Mesendoderm (in vitro differentiated cells): Measurements from ENCODE around the gene SCYGR3.

Experiments
- DNase-seq: peaks from one replicate; pipeline ENCODE4 v3.0.0; 2013
- H2AK5ac ChIP-seq: 2 replicates; pipeline ENCODE4 v1.6.1; 2013; ENCODE audit warnings: low read length, inconsistent platforms
- H2BK120ac ChIP-seq: 2 replicates; pipeline ENCODE4 v1.6.1; 2013; ENCODE audit warnings: low read depth, mild to moderate bottlenecking, low read length, moderate library complexity, mixed read lengths
- H2BK15ac ChIP-seq: replicated peaks from 2 replicates; pipeline ENCODE4 v1.6.1; 2013; ENCODE audit warnings: low read depth, mild to moderate bottlenecking, moderate library complexity
- H2BK5ac ChIP-seq: 2 replicates; pipeline ENCODE4 v1.6.1; 2013; ENCODE audit warnings: low read length, inconsistent platforms
- H3K18ac ChIP-seq: 2 replicates; pipeline ENCODE4 v1.6.1; 2013; ENCODE audit warnings: mild to moderate bottlenecking, low read length, mixed read lengths
- H3K23ac ChIP-seq: one replicate; pipeline ENCODE4 v1.6.1; 2013; ENCODE audit warnings: low read length
- H3K27ac ChIP-seq: 2 replicates; pipeline ENCODE4 v1.5.1; 2013; ENCODE audit warnings: low read depth, mild to moderate bottlenecking, inconsistent platforms, low read length, moderate library complexity
- H3K27me3 ChIP-seq: 2 replicates; pipeline ENCODE4 v1.6.1; 2013; ENCODE audit warnings: low read length, control low read depth, mild to moderate bottlenecking, inconsistent platforms; ENCODE audit not compliant: insufficient read depth, poor library complexity
- H3K36me3 ChIP-seq: 2 replicates; pipeline ENCODE4 v1.6.1; 2013; ENCODE audit warnings: low read length, inconsistent platforms; ENCODE audit not compliant: control insufficient read depth, insufficient read depth
- H3K4ac ChIP-seq: one replicate; pipeline ENCODE4 v1.6.1; 2013; ENCODE audit warnings: low read depth, mild to moderate bottlenecking, low read length, moderate library complexity
- H3K4me1 ChIP-seq: 2 replicates; pipeline ENCODE4 v1.6.1; 2013; ENCODE audit warnings: low read depth, low read length, inconsistent platforms; ENCODE audit not compliant: control insufficient read depth
- H3K4me2 ChIP-seq: 2 replicates; pipeline ENCODE4 v1.6.1; 2013; ENCODE audit warnings: low read length
- H3K4me3 ChIP-seq: 2 replicates; pipeline ENCODE4 v1.5.1; 2013; ENCODE audit warnings: mild to moderate bottlenecking, low read length
- H3K56ac ChIP-seq: one replicate; pipeline ENCODE4 v1.6.1; 2013; ENCODE audit warnings: low read length
- H3K79me1 ChIP-seq: 2 replicates; pipeline ENCODE4 v1.6.1; 2013; ENCODE audit warnings: low read length, inconsistent platforms
- H3K79me2 ChIP-seq: 2 replicates; pipeline ENCODE4 v1.6.1; 2013; ENCODE audit warnings: mild to moderate bottlenecking, low read length; ENCODE audit not compliant: control insufficient read depth, insufficient read depth
- H3K9ac ChIP-seq: 2 replicates; pipeline ENCODE4 v1.6.1; 2013; ENCODE audit warnings: low read length, inconsistent platforms
- H4K5ac ChIP-seq: one replicate; pipeline ENCODE4 v1.6.1; 2013; ENCODE audit warnings: low read length
- H4K8ac ChIP-seq: one replicate; pipeline ENCODE4 v1.6.1; 2013; ENCODE audit warnings: low read depth, mild to moderate bottlenecking, control low read depth, low read length, moderate library complexity
- WGBS: extraction: QIAGEN DNeasy Blood & Tissue Kit; methylation state at CpG from one replicate; pipeline ENCODE4 v1.1.7; 2013; ENCODE audit warnings: low lambda C conversion rate, missing lambda C conversion rate; ENCODE audit not compliant: insufficient coverage; ENCODE audit errors: extremely low coverage; 5-methylcytosine and 5-hydroxymethylcytosine counted together

Gene SCYGR3

DNA sequence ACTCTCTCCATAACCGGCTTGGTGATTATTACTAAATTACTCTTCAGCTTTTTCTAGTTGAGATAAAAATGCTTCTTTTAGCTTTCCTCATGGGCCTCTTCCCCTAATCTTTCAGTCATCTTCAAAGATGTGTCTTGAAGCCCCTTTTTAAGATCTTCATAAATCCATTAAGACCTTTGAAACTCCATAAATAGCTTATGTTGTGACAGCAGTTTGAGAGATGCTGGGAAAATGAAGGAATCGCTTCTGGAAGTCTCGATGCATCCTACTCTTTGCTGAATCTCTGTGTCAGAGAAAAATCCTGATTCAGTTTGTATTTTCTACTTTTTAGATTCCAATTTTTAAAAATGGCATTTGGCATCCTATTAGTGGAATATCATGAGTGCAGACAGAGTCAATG is 15.7 kb upstream of the SCYGR3 start:
- Histone ChIP-seq H3K18ac (no peak overlapping the region), H3K4me2 (no peak overlapping the region), H3K27me3 (no peaks in the 10 kb centered on the region), H3K79me1 (no peaks in the 10 kb centered on the region), H3K4me1 (no peaks in the 10 kb centered on the region), H3K36me3 (no peaks in the 10 kb centered on the region), H3K27ac (no peak overlapping the region), H3K4ac (no peak overlapping the region), H4K8ac (no peak overlapping the region), H2BK5ac (no peak overlapping the region), H2BK15ac (no peak overlapping the region), H3K4me3 (no peak overlapping the region), H2AK5ac (no peak overlapping the region), H3K23ac (no peak overlapping the region), H2BK120ac (no peak overlapping the region), H3K9ac (no peak overlapping the region), H3K56ac (no peak overlapping the region), H4K5ac (no peak overlapping the region), H3K79me2 (no peaks in the 10 kb centered on the region)
- WGBS: no CpG with 5 or more reads among the region's 3 CpGs
- no peak for DNase-seq

DNA sequence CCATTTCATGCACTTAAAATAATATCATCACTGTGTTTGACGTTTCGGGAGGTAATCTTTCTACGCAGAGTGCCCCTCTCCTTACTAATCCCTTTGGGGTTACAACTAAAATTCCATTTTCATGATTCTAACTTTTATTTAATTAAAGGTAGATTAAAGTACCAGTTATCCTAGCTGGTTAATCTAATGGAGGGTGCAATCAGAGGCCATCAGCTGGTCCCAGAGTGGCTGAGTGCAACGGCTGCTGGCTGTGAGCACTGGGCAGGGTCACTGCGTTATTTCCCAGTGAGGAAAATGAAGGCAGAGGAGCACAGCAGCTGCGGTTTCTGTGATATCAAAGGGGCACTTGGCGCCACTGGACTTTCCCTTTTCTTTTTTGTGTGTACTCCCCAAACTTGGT is 14.8 kb upstream of the SCYGR3 start:
- Histone ChIP-seq H3K23ac (no peak overlapping the region), H3K9ac (no peak overlapping the region), H3K79me2 (no peaks in the 10 kb centered on the region), H4K5ac (no peak overlapping the region), H2BK5ac (no peak overlapping the region), H2BK15ac (no peak overlapping the region), H3K27me3 (no peaks in the 10 kb centered on the region), H3K36me3 (no peaks in the 10 kb centered on the region), H3K56ac (no peak overlapping the region), H3K18ac (no peak overlapping the region), H3K4me1 (no peaks in the 10 kb centered on the region), H4K8ac (no peak overlapping the region), H2AK5ac (no peak overlapping the region), H2BK120ac (no peak overlapping the region), H3K4me3 (no peak overlapping the region), H3K79me1 (no peaks in the 10 kb centered on the region), H3K4ac (no peak overlapping the region), H3K4me2 (no peak overlapping the region), H3K27ac (no peak overlapping the region)
- no CpG with 5 or more reads among the region's 7 CpGs for WGBS
- DNase-seq: no peak

DNA sequence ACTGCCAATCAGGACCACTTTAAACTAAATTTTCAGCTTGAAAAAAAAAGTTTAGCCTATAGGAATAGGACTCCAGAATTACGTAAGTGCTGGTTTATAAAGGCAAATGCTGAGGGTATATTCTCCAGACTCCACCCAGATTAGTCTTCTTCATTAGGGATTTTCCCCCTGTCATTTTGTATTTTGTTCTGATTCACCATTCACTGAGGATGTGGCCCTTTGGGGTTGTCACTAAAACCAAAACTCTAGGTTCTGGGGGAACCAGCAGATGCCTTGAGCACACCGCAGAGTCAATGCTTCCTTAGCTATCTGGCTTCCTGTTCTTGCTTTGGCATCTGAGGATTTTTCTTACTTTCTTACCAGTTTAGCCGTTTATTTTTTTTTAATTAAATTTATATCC is 13.1 kb upstream of the SCYGR3 start:
- no peaks in the 10 kb centered on the region for H3K79me2 ChIP-seq
- no peaks in the 10 kb centered on the region for H3K4me1 ChIP-seq
- no peak overlapping the region for H3K27ac ChIP-seq
- no peak overlapping the region for H2AK5ac ChIP-seq
- no peak overlapping the region for H2BK120ac ChIP-seq
- H3K79me1 ChIP-seq: no peaks in the 10 kb centered on the region
- H3K9ac ChIP-seq: no peak overlapping the region
- H2BK5ac ChIP-seq: no peak overlapping the region
- H4K5ac ChIP-seq: no peak overlapping the region
- H3K4me3 ChIP-seq: no peak overlapping the region
- no peak overlapping the region for H3K23ac ChIP-seq
- no peak overlapping the region for H3K56ac ChIP-seq
- H3K4me2 ChIP-seq: no peak overlapping the region
- no peak overlapping the region for H4K8ac ChIP-seq
- no CpG with 5 or more reads among the region's 3 CpGs for WGBS
- no peak for DNase-seq
- no peaks in the 10 kb centered on the region for H3K27me3 ChIP-seq
- no peak overlapping the region for H3K4ac ChIP-seq
- H3K36me3 ChIP-seq: no peaks in the 10 kb centered on the region
- no peak overlapping the region for H3K18ac ChIP-seq
- H2BK15ac ChIP-seq: no peak overlapping the region

DNA sequence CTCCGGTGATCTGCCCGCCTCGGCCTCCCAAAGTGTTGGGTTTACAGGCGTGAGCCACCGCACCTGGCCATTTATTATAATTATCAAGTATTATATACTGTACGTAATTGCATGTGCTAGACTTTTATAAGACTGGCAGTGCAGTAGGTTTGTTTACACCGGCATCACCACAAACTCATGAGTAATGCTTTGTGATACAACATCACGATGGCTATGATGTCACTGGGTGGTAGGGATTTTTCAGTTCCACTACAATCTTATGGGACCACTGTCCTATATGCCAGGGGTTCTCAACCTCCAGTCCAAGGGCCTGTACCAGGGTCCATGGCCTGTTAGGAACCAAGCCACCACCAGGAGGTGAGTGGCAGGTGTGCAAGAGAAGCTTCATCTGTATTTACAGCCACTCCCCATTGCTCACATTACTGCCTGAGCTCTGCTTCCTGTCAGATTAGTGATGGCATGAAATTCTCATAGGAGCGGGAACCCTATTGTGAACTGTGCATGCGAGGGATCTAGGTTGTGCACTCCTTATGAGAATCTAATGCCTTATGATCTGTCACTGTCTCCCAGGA is 12.0 kb upstream of the SCYGR3 start:
- H2BK15ac ChIP-seq: no peak overlapping the region
- H3K4ac ChIP-seq: no peak overlapping the region
- no peak overlapping the region for H3K18ac ChIP-seq
- no peak overlapping the region for H3K27ac ChIP-seq
- H3K79me2 ChIP-seq: no peaks in the 10 kb centered on the region
- H4K5ac ChIP-seq: no peak overlapping the region
- H3K23ac ChIP-seq: no peak overlapping the region
- no peak for DNase-seq
- no peaks in the 10 kb centered on the region for H3K27me3 ChIP-seq
- H2AK5ac ChIP-seq: no peak overlapping the region
- no CpG with 5 or more reads among the region's 10 CpGs for WGBS
- H3K4me3 ChIP-seq: no peak overlapping the region
- no peak overlapping the region for H3K4me2 ChIP-seq
- H3K56ac ChIP-seq: no peak overlapping the region
- no peaks in the 10 kb centered on the region for H3K79me1 ChIP-seq
- no peak overlapping the region for H4K8ac ChIP-seq
- H3K4me1 ChIP-seq: no peaks in the 10 kb centered on the region
- H2BK120ac ChIP-seq: no peak overlapping the region
- no peak overlapping the region for H2BK5ac ChIP-seq
- H3K9ac ChIP-seq: no peak overlapping the region
- no peaks in the 10 kb centered on the region for H3K36me3 ChIP-seq

DNA sequence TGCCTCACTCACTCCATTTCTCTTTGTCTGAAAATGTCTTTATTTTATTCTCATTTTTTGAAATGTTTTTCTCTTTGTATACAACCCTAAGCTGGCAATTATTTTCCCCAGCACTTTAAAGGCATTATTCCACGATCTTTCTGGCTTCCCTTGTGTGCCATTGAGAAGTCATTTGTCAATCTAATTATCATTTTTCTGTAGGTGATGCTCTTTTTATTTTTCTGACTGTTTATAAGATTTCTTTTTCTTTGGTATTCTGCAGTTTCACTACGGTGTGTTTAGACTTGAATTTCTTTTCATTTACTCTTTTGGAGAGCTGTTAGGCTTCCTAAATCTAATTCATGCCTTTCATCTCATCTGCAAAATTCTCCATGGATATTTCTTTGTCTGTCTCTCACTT is 10.8 kb upstream of the SCYGR3 start:
- Histone ChIP-seq H4K5ac (no peak overlapping the region), H3K79me1 (no peaks in the 10 kb centered on the region), H3K27me3 (no peaks in the 10 kb centered on the region), H3K4me3 (no peak overlapping the region), H3K36me3 (no peaks in the 10 kb centered on the region), H3K56ac (no peak overlapping the region), H4K8ac (no peak overlapping the region), H2BK5ac (no peak overlapping the region), H3K4me2 (no peak overlapping the region), H2AK5ac (no peak overlapping the region), H2BK15ac (no peak overlapping the region), H3K18ac (no peak overlapping the region), H3K4ac (no peak overlapping the region), H3K23ac (no peak overlapping the region), H3K4me1 (no peaks in the 10 kb centered on the region), H2BK120ac (no peak overlapping the region), H3K79me2 (no peaks in the 10 kb centered on the region), H3K27ac (no peak overlapping the region), H3K9ac (no peak overlapping the region)
- no peak for DNase-seq
- no CpG with 5 or more reads among the region's 2 CpGs for WGBS

DNA sequence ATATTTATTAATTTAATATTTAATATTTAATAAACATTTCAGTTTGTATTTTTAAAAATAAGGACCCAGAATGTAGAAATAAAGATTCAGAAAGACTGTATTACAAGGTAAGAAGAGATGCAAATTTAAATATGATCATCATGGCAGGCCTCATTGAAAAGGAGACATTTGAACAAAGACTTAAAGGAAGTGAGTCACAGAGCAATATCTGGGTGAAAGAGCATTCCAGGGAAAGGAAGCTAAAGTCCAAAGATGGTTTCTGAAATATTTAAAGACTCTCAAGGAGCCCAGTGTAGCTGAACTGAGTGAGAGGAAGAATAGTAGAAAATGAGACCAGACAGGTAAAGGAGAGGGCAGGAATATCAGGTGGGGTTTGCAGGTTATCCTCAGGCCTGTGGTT is 8.6 kb upstream of the SCYGR3 start:
- H3K27me3 ChIP-seq: no peaks in the 10 kb centered on the region
- no peak overlapping the region for H3K4me3 ChIP-seq
- no peak overlapping the region for H3K18ac ChIP-seq
- H4K5ac ChIP-seq: no peak overlapping the region
- no peak overlapping the region for H2AK5ac ChIP-seq
- H3K9ac ChIP-seq: no peak overlapping the region
- H3K4me1 ChIP-seq: no peaks in the 10 kb centered on the region
- H3K23ac ChIP-seq: no peak overlapping the region
- no peak overlapping the region for H3K4ac ChIP-seq
- H3K79me1 ChIP-seq: no peaks in the 10 kb centered on the region
- H4K8ac ChIP-seq: no peak overlapping the region
- no peak overlapping the region for H2BK120ac ChIP-seq
- no peak overlapping the region for H3K27ac ChIP-seq
- H3K36me3 ChIP-seq: no peaks in the 10 kb centered on the region
- H3K4me2 ChIP-seq: no peak overlapping the region
- no peak overlapping the region for H2BK15ac ChIP-seq
- H2BK5ac ChIP-seq: no peak overlapping the region
- no peak for DNase-seq
- no peaks in the 10 kb centered on the region for H3K79me2 ChIP-seq
- H3K56ac ChIP-seq: no peak overlapping the region
